ENCODE results near the gene PSMG4. TPM values are rescaled to one million over a fixed set of nuclear protein-coding genes. Genes with fewer than 3 reads are reported as not detected.

The PSMG4 gene
- total and polyA plus RNA-seq, 2 of the 8 experiments (the other 6 are each of a cell fraction or from before 2014, with no cell fraction given), result 40.6 to 113 TPM

DNA sequence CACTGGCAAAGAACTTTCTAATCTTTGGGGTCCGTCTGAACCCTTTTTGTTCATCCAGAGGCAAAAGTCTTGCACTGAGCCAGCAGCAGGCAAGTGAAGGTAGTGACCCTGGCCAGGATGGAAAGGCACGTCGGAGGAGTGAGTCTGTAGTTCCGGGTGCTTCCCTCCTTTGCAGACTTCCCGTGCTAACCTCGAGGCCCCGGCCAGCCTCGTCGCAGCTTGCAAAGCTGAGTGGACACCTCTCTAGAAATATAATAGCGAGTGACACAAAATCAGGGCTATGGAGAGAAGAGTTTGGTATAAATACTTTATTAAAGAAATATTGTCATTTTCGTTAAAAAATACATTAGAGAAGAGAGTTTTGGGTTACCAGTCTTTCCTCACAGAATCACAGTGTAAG, 9.9 kb downstream of the PSMG4 start:
- Histone ChIP-seq H2AK5ac (ENCODE audit: low read depth, low read length) (no peak overlapping the region), H3K36me3 (ENCODE audit: control insufficient read depth in 2 of 4, insufficient read depth in 4 of 4, low read length in 3 of 4) (peaks cover 6 to 66% (median 25%) of the 10 kb centered on the region in 4 experiments; a peak in 7 of 8 replicates), H2BK15ac (ENCODE audit: low read length) (no peak overlapping the region), H3K27me3 (replicated peaks in 1 of 4; ENCODE audit: control insufficient read depth in 3 of 4, extremely low read depth in 1 of 4, insufficient read depth in 3 of 4, low read length in 3 of 4) (no peaks in the 10 kb centered on the region), H3K27ac (ENCODE audit: low read depth, low read length) (no peak overlapping the region), H3K14ac (ENCODE audit: insufficient read length) (no peak overlapping the region), H2BK5ac (ENCODE audit: low read depth, low read length) (no peak overlapping the region), H3K23ac (ENCODE audit: insufficient read length) (no peak overlapping the region), H2BK20ac (ENCODE audit: low read length) (no peak overlapping the region), H4K8ac (ENCODE audit: extremely low read depth, insufficient read depth, low read length) (no peak overlapping the region), H4K5ac (ENCODE audit: insufficient read length, low read depth, low read length) (no peak overlapping the region), H3K23me2 (ENCODE audit: low read depth, low read length) (no peaks in the 10 kb centered on the region), H2BK120ac (replicated peaks; ENCODE audit: low read depth, low read length) (no peak overlapping the region), H3K18ac (ENCODE audit: extremely low read depth, low read length) (no peak overlapping the region), H3K4me3 (ENCODE audit: extremely low read depth in 1 of 4, insufficient read depth in 2 of 4, low read depth in 3 of 4, low read length in 4 of 4) (no peak overlapping the region), H2BK12ac (ENCODE audit: low read depth, low read length) (no peak overlapping the region), H3K9me3 (ENCODE audit: insufficient read depth in 2 of 2, low read depth in 1 of 2, low read length in 1 of 2) (no peaks in the 10 kb centered on the region), H3K56ac (replicated peaks; ENCODE audit: insufficient read length, low read depth, low read length) (no peak overlapping the region), H3K4me2 (ENCODE audit: insufficient read depth in 1 of 2, low read depth in 2 of 2, low read length in 2 of 2) (no peak overlapping the region), H3K79me1 (ENCODE audit: low read depth, low read length) (peaks cover 14% of the 10 kb centered on the region), H2AFZ (ENCODE audit: low read length) (no peak overlapping the region), H3K9ac (replicated peaks in 1 of 4; ENCODE audit: extremely low read depth in 1 of 4, low read depth in 3 of 4, low read length in 3 of 4) (no peak overlapping the region), H4K20me1 (replicated peaks in 1 of 2; ENCODE audit: control insufficient read depth in 1 of 2, insufficient read depth in 2 of 2, low read length in 2 of 2) (peaks cover 8 to 28% of the 10 kb centered on the region in 2 experiments), H3K4me1 (replicated peaks in 1 of 4; ENCODE audit: control insufficient read depth in 3 of 4, insufficient read depth in 4 of 4, low read length in 3 of 4) (no peaks in the 10 kb centered on the region; a peak in 1 of 7 replicates), H3K79me2 (ENCODE audit: control insufficient read depth in 1 of 2, insufficient read depth in 2 of 2, low read length in 2 of 2) (peaks cover 0 to 32% of the 10 kb centered on the region in 2 experiments; a peak in 1 of 4 replicates), H4K91ac (replicated peaks; ENCODE audit: insufficient read length, low read length) (no peak overlapping the region), H3K4ac (replicated peaks; ENCODE audit: insufficient read length, low read depth, low read length) (no peak overlapping the region)
- no peak for DNase-seq (ENCODE audit: low read depth in 1 of 2, low spot score in 2 of 2)
- ChIA-PET CTCF (ENCODE audit: partially characterized antibody) (interaction anchor here (1.0 to 1.4 kb wide), 2 partner anchors 61 to 463 kb away, joined by 3 to 7 read pairs; no protein-coding TSS in a partner anchor), POLR2A (ENCODE audit: partially characterized antibody) (no interaction called here)
- FAIRE-seq, result no peak
- 91% methylated on average over 11 of the region's 11 CpGs; no CpG with 5 or more reads in 1 of the 2 experiments for WGBS, 2 experiments (ENCODE audit: extremely low coverage in 1 of 2, insufficient coverage in 1 of 2, insufficient read length in 1 of 2, insufficient replicate concordance in 2 of 2, low coverage in 1 of 2, low lambda C conversion rate in 2 of 2, missing lambda C conversion rate in 1 of 2)

Measured in H1 (cell line).